GM18858 (cell line): ENCODE results near the gene RAB28.
"Not testable (repeated sequence)": the region's sequence is repeated elsewhere in the genome, so short reads cannot be mapped to it uniquely, and the experiment has no call there.

Experiments used
- ATAC-seq: cut with Tn5 transposase; IDR thresholded peaks from one replicate; pipeline ENCODE4 v1.9.1; 2021; ENCODE audit not compliant: unreplicated experiment

Gene RAB28

GRCh38 chr4:13452927-13453579 is 31.1 kb downstream of the RAB28 start:
- ATAC-seq = peak; percentile 75

DNA sequence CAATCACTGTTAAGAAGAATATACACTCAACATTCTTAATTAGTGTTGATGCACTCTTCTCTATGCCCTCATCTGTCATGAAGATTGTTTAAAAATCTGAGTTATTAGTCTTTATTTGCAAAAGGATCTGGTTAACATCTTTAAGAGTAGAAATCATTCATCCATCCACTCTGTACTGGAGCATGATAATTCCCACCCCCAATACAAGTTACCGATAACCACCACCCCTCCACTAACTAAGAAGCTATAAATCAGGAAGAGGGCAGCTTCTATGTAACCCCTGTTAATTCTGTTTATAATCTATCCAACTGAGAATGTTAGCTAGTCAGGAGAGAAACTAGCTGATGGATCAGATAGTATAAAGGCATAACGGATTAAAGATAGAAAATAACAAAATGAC is 34.5 kb downstream of the RAB28 start:
- ATAC-seq = no peak

DNA sequence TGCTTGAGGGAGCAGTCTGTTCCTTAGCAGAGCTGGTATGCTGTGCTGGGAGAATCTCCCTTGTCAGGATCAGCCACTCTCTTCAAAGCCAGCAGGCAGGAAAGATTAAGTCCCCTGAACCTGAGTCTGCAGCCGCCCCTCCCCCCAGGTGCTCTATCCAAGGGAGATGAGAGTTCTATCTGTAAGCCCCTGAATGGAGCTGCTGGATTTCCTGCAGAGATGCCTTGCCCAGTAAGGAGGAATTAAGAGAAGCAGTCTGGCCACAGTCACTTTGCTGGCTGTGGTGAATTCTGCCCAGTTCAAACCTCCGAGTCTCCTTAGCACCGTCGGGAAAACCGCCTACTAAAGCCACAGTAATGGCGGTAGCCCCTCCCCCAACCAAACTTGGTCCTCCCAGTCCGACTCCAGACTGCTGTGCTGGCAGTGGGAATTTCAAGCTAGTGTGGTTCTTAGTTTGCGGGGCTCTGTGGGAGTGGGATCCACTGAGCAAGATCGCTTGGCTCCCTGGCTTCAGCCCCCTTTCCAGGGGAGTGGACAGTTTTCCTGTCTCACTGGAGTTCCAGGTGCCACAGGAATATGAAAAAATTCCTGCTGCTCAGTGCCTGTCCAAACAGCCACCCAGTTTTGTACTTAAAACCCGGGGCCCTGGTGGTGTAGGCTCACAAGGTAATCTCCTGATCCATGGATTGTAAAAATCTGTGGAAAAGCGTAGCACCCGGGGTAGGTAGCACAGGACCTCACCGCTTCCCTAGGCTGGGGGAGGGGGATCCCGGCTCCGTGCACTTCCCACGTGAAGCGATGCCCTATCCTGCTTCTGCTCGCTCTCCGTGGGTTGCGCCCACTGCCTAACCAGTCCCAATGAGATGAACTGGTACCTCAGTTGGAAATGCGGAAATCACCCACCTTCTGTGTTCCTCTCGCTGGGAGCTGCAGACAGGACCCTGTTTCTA is 38.0 kb downstream of the RAB28 start:
- no peak for ATAC-seq

- no peak for ATAC-seq
Observed at GRCh38 chr4:13441506-13441905, 42.6 kb downstream of the RAB28 start.

DNA sequence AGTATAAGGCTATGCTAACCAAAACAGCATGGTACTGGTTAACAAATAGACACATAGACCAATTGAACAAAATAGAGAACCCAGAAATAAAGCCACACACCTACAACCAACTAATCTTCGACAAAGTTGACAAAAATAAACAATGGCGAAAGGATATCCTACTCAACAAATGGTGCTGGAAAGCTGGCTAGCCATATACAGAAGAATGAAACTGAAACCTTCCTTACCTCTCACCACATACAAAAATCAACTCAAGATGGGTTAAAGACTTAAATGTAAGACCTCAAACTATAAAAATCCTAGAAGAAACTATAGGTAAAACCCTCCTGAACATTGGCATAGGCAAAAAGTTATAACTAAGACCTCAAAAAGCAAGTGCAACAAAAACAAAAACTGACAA is 47.2 kb downstream of the RAB28 start:
- no peak for ATAC-seq

- ATAC-seq = no peak
Observed at GRCh38 chr4:13432453-13432852, 51.7 kb downstream of the RAB28 start.

DNA sequence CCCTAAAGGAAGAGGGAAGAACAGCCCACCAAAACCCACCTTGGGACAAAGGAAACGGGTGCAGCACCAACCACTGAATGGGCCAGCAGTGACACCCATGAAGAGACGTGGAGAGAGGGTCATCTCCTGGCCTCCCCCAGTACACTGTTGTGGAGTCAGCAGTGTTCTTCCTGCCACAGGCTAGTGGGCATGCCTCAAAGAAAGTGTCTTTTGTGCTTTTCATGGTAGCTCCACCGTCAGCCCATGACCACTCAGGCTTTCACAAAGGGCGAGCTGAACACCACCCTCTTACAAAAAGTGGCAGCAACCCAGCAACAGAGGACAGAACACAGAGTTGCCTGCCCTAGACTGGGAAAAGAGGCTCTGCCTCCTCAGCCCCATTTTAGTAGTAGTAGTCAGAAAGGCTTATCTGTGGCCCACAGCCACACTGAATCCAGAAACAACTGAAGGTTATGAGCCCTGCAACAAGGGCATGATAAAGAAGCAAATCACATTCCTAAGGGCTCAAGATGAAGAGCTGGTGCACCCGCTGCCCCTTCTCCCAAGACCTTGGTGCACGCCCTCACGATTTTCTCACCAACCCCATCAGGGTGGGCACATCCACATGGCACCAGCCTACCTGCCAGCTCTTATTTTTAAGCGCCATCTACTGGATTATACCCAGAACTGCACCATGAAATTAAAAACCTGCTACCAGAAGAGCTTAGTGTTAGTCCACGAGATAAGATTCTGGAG is 53.1 kb downstream of the RAB28 start:
- ATAC-seq = no peak

- no peak for ATAC-seq
Observed at GRCh38 chr4:13427599-13428325, 56.4 kb downstream of the RAB28 start.

DNA sequence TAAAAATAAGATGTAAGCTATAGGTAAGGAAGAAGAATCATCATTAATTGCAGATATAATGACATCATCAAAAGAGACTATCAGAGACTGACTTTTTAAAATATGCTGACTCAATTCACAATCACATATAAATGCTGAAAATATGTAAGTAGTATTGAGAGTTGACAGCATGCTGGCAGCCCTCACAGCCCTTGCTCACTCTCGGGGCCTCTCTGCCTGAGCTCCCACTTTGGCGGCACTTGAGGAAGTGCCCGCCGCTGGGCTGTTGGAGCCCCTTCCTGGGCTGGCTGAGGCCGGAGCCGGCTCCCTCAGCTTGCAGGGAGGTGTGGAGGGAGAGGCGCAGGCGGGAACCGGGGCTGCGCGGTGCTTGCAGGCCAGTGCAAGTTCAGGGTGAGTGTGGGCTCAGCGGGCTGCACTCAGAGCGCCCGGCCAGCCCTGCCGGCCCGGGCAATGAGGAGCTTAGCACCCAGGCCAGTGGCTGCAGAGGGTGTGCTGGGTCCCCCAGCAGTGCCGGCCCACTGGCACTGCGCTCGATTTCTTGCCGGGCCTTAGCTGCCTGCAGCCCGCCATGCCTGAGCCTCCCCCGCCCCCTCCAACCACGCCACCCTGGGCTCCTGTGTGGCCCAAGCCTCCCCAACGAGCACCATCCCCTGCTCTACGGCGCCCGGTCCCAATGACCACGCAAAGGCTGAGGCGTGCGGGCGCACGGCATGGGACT is 68.9 kb downstream of the RAB28 start:
- ATAC-seq = no peak

DNA sequence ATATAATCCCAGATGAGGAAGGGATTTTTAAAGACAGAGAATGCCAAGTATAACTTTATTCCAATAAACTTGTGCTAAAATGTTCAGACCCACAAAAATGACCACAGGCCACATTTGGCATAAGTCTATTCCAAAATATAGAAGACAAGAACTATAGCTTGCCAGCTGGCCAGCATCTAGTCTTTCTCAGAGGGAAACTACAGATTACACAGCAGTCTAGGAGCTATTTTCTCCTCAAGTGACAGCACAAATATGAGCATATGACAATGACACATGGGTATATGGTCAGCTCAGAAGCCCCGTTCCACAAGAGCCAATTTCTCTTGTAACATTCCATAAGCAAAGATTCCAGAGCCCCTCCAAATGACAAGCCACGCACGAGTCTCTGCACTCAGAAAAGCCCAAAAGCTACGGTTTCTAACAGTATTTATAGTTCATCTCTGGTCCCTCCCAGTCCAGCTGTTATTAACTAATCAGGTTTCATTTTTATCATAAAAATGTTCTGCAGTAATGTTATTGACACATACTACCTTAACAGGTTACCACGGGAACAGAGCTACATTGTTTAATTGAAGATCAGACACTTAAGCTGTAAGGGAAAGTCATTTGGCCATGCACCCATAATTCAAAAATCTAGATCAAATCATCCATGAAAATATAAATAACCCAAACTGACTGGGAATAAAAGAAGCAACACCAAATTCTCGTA is 70.3 kb downstream of the RAB28 start:
- no peak for ATAC-seq

- ATAC-seq = no peak
Observed at GRCh38 chr4:13411942-13412341, 72.2 kb downstream of the RAB28 start.

GRCh38 chr4:13409324-13409723 is 74.8 kb downstream of the RAB28 start:
- no peak for ATAC-seq

GRCh38 chr4:13406156-13406555 is 78.0 kb downstream of the RAB28 start:
- ATAC-seq = not testable (repeated sequence)

DNA sequence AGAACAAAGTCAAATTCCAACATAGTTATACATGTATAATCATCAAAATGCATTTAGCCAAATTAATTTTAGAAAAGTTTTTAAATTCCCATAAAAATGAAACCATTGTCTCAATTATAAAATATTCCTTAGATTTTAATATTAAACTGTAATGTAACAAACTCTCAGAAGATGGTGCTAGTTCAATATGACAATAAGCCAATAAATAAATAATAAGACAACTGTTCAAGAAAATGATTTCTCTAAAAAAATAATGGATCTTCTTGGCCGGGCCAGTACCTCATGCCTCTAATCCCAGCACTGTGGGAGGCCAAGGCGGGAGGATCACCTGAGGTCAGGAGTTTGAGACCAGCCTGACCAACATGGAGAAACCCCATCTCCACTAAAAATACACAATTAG is 80.3 kb downstream of the RAB28 start:
- no peak for ATAC-seq

GRCh38 chr4:13403326-13403725 is 80.8 kb downstream of the RAB28 start:
- ATAC-seq = no peak

GRCh38 chr4:13399257-13399656 is 84.9 kb downstream of the RAB28 start:
- no peak for ATAC-seq

DNA sequence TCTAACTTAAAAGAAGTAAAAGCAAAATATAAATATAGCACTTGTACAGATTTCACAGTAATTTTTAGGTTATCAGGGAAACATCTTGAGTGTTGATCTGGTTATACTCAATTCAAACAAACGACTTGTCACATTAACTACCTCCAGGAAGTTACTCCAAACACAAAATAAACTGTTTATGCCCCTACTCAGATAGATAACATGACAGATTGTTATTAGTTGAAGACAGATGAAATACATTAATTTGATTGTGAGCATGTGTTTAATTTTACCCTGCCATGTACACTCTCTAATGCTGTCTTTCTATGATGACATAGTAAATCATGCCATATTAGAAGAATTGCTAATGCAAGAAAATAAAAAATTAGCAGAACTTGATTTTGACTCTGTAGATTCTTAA is 88.0 kb downstream of the RAB28 start:
- ATAC-seq = no peak

DNA sequence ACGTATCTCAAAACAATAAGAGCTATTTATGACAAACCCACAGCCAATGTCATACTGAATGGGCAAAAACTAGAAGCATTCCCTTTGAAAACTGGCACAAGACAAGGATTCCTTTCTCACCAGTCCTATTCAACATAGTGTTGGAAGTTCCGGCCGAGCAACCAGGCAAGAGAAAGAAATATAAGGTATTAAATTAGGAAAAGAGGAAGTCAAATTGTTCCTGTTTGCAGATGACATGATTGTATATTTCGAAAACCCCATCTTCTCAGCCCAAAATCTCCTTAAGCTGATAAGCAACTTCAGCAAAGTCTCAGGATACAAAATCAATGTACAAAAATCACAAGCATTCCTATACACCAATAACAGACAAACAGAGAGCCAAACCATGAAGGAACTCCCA is 94.2 kb downstream of the RAB28 start:
- ATAC-seq = not testable (repeated sequence)

- ATAC-seq = peak; percentile 77
Observed at GRCh38 chr4:13386405-13387107, 97.6 kb downstream of the RAB28 start.
